Activated T-cell treated with anti-CD3 and anti-CD28 coated beads for 48 hours (primary cell): ENCODE measurements around the gene KRTAP10-5.

ENCODE experiments used
- DNase-seq: peaks from one replicate; pipeline ENCODE4 v3.0.0-alpha.2; 2020; ENCODE audit warnings: low read depth

KRTAP10-5 gene

GRCh38 chr21:44549525-44550211 lies 30.7 kb downstream of the KRTAP10-5 start:
- DNase-seq, result no peak

- DNase-seq, result no peak
Measured at GRCh38 chr21:44548922-44549321, 31.5 kb downstream of the KRTAP10-5 start.

- DNase-seq, result no peak
Measured at GRCh38 chr21:44548381-44548780, 32.0 kb downstream of the KRTAP10-5 start.

GRCh38 chr21:44547656-44548331 lies 32.6 kb downstream of the KRTAP10-5 start:
- DNase-seq, result no peak

GRCh38 chr21:44544566-44544965 lies 35.8 kb downstream of the KRTAP10-5 start:
- no peak for DNase-seq

- no peak for DNase-seq
Measured at GRCh38 chr21:44542716-44543115, 37.7 kb downstream of the KRTAP10-5 start.

GRCh38 chr21:44540741-44541288 lies 39.6 kb downstream of the KRTAP10-5 start:
- DNase-seq, result no peak

GRCh38 chr21:44539991-44540666 lies 40.3 kb downstream of the KRTAP10-5 start, which contains the start of gene KRTAP10-1:
Gene KRTAP10-1, minus strand, starts transcription at chr21:44540195. Its CDS starts 45 bp downstream, at chr21:44540150.
- DNase-seq, result no peak

GRCh38 chr21:44539046-44539445 lies 41.4 kb downstream of the KRTAP10-5 start:
- DNase-seq, result no peak

GRCh38 chr21:44537930-44538911 lies 42.2 kb downstream of the KRTAP10-5 start:
- DNase-seq, result no peak

- DNase-seq, result no peak
Measured at GRCh38 chr21:44535963-44536362, 44.4 kb downstream of the KRTAP10-5 start.

GRCh38 chr21:44534688-44535087 lies 45.7 kb downstream of the KRTAP10-5 start:
- no peak for DNase-seq

GRCh38 chr21:44533891-44534627 lies 46.3 kb downstream of the KRTAP10-5 start:
- no peak for DNase-seq

GRCh38 chr21:44533121-44533890 lies 47.1 kb downstream of the KRTAP10-5 start:
- no peak for DNase-seq

GRCh38 chr21:44532712-44533111 lies 47.7 kb downstream of the KRTAP10-5 start:
- no peak for DNase-seq

- no peak for DNase-seq
Measured at GRCh38 chr21:44531606-44532564, 48.5 kb downstream of the KRTAP10-5 start.

GRCh38 chr21:44530903-44531605 lies 49.4 kb downstream of the KRTAP10-5 start:
- DNase-seq, result no peak

GRCh38 chr21:44530221-44530902 lies 50.0 kb downstream of the KRTAP10-5 start:
- DNase-seq, result no peak
